NT2/D1 (cell line): ENCODE results near the gene GLS.

Experiments used
- DNase-seq: peaks from one replicate; pipeline ENCODE4 v3.0.0-alpha.2; 2011; ENCODE audit warnings: low read depth, low spot score
- H3K27me3 ChIP-seq: 2 replicates; pipeline ENCODE4 v1.6.0; 2011; ENCODE audit warnings: mild to moderate bottlenecking; ENCODE audit not compliant: insufficient read length, insufficient read depth
- H3K36me3 ChIP-seq: 2 replicates; pipeline ENCODE4 v1.6.1; 2011; ENCODE audit warnings: mild to moderate bottlenecking, low read length, mixed read lengths; ENCODE audit not compliant: insufficient read depth, insufficient read length
- H3K4me1 ChIP-seq: 2 replicates; pipeline ENCODE4 v1.5.1; 2011; ENCODE audit not compliant: insufficient read depth, insufficient read length
- H3K4me3 ChIP-seq: 2 replicates; pipeline ENCODE4 v1.5.1; 2011; ENCODE audit warnings: low read depth; ENCODE audit not compliant: insufficient read length
- H3K9ac ChIP-seq: 2 replicates; pipeline ENCODE4 v1.6.0; 2011; ENCODE audit warnings: low read depth; ENCODE audit not compliant: insufficient read length
- H3K9me3 ChIP-seq: 2 replicates; pipeline ENCODE4 v1.5.1; 2011; ENCODE audit warnings: mild to moderate bottlenecking, low read length; ENCODE audit not compliant: insufficient read depth
- SUZ12 ChIP-seq: IDR thresholded peaks from 2 replicates; pipeline ENCODE4 v1.6.1; 2011; ENCODE audit not compliant: insufficient read length, insufficient read depth; ENCODE audit errors: extremely low read depth
- YY1 ChIP-seq: IDR thresholded peaks from 2 replicates; pipeline ENCODE4 v1.6.1; 2011; ENCODE audit not compliant: insufficient read length, insufficient read depth
- ZNF274 ChIP-seq: IDR thresholded peaks from 2 replicates; pipeline ENCODE4 v1.6.1; 2011; ENCODE audit warnings: mild to moderate bottlenecking, low read depth, low read length

The GLS gene

GRCh38 chr2:190996947-190997346, 116.3 kb downstream of the GLS start:
- no peak overlapping the region for H3K4me3 ChIP-seq
- no peaks in the 10 kb centered on the region for H3K4me1 ChIP-seq
- no peaks in the 10 kb centered on the region for H3K27me3 ChIP-seq
- TF ChIP-seq YY1 (no peak), ZNF274 (no peak), SUZ12 (no peak)
- no peak overlapping the region for H3K9ac ChIP-seq
- H3K9me3 ChIP-seq, result no peaks in the 10 kb centered on the region
- H3K36me3 ChIP-seq, result peaks cover 80% of the 10 kb centered on the region
- DNase-seq, result no peak

DNA sequence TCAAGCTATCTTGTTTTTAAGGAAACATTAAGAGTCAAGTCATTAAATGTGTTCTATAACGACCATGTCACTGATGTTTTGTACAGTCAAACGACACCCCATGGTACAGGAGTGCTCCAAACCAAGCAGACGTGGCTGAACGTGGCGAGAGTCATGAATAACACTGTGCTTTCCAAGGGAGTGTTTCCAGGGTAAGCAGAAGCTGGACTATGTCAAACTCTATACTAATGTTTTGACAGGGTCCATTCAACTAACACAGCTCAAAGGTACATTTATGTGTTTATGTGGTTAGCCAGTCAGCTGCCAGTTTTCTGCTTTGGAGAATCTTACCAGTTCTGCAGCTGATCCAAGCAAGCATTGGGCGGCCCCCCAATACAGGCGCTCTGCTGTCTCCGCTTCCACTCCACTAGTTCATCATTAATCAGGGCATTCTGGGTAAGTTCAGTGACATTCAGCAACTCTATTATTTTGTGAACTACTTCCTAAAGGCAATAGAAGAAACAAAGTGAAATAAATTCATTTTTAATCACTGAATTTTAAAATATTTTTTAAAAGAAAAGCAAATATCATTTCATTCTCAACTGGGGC, 117.0 kb downstream of the GLS start:
- Histone ChIP-seq H3K27me3 (no peaks in the 10 kb centered on the region), H3K9me3 (no peaks in the 10 kb centered on the region), H3K36me3 (peaks cover 74% of the 10 kb centered on the region), H3K4me3 (no peak overlapping the region), H3K9ac (no peak overlapping the region), H3K4me1 (no peaks in the 10 kb centered on the region)
- no peak for TF ChIP-seq SUZ12
- TF ChIP-seq ZNF274, result no peak
- no peak for TF ChIP-seq YY1
- no peak for DNase-seq

GRCh38 chr2:190999058-190999457, 118.4 kb downstream of the GLS start:
- Histone ChIP-seq H3K36me3 (peaks cover 74% of the 10 kb centered on the region), H3K27me3 (no peaks in the 10 kb centered on the region), H3K9ac (no peak overlapping the region), H3K9me3 (no peaks in the 10 kb centered on the region), H3K4me3 (no peak overlapping the region), H3K4me1 (no peaks in the 10 kb centered on the region)
- DNase-seq, result no peak
- TF ChIP-seq ZNF274, result no peak

GRCh38 chr2:190999949-191000665, 119.5 kb downstream of the GLS start:
- no peaks in the 10 kb centered on the region for H3K27me3 ChIP-seq
- no peak overlapping the region for H3K4me3 ChIP-seq
- no peaks in the 10 kb centered on the region for H3K9me3 ChIP-seq
- no peak for TF ChIP-seq SUZ12
- no peak for TF ChIP-seq YY1
- TF ChIP-seq ZNF274, result no peak
- no peaks in the 10 kb centered on the region for H3K4me1 ChIP-seq
- H3K9ac ChIP-seq, result no peak overlapping the region
- no peak for DNase-seq
- H3K36me3 ChIP-seq, result peaks cover 76% of the 10 kb centered on the region

- no peaks in the 10 kb centered on the region for H3K9me3 ChIP-seq
- H3K4me3 ChIP-seq, result no peak overlapping the region
- TF ChIP-seq SUZ12 (no peak), YY1 (no peak), ZNF274 (no peak)
- no peaks in the 10 kb centered on the region for H3K27me3 ChIP-seq
- H3K36me3 ChIP-seq, result peaks cover 76% of the 10 kb centered on the region
- DNase-seq, result no peak
- no peaks in the 10 kb centered on the region for H3K4me1 ChIP-seq
- H3K9ac ChIP-seq, result no peak overlapping the region
These were observed 120.4 kb downstream of the GLS start for GRCh38 chr2:191001032-191001431.

DNA sequence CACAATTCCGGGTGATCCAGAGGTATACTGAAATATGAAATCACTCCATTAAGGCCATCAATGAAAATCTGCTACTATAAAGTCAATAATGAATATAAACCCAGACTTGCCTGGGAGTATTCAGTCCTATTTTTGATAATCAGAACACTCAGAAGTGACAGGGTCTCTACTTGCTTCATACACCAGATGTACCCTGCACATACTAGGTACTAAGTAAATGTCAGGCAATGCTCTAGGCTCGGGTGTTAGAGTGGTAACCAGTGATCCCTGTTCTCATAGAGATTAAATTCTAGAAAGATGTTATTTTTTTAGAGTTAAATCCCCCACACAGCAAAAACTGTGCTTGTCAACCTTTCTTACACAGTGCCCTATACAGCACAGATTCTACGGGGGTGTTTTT, 121.0 kb downstream of the GLS start:
- peaks cover 77% of the 10 kb centered on the region for H3K36me3 ChIP-seq
- H3K4me3 ChIP-seq, result no peak overlapping the region
- no peak overlapping the region for H3K9ac ChIP-seq
- H3K4me1 ChIP-seq, result no peaks in the 10 kb centered on the region
- H3K27me3 ChIP-seq, result no peaks in the 10 kb centered on the region
- H3K9me3 ChIP-seq, result no peaks in the 10 kb centered on the region
- DNase-seq, result no peak
- TF ChIP-seq YY1 (no peak), SUZ12 (no peak)

DNA sequence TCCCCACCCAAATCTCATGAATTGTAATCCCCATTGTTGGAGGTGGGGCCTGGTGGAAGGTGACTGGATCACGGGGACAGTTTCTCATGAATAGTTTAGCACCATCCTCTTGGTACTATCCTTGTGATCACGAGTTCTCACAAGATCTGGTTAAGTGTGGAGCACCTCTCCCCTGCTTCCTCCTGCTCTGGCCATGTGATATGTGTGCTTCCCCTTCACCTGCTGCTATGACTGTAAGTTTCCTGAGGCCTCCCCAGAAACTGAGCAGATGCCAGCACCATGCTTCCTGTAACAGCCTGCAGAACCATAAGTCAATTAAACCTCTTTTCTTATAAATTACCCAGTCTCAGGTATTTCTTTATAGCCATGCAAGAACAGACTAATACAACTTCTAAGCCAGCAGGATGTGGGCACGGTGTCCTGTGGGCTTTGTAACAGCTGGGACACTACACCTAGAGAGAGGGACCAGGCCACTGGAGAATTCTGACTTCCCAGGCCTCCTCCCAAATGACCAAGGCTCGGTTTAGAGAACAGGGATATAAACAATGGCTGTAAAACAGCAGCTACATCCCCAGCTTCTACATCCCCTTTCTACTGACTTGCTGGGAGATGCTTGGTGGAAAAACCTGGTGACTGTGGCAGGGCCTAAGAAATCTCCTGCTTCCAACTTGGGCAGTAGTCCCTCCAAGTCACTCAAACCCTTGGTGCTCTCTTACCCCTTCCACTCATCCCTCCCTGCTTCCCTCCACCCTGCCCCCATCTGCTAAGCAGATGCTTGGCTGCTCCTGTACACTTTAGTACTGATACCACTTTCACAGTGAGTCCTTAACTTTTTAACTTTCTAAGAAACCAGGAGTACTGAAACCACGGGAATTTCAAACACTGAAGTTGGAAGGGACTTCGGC, 123.0 kb downstream of the GLS start:
- Histone ChIP-seq H3K36me3 (peaks cover 82% of the 10 kb centered on the region), H3K9me3 (no peaks in the 10 kb centered on the region), H3K4me1 (no peaks in the 10 kb centered on the region), H3K9ac (no peak overlapping the region), H3K27me3 (no peaks in the 10 kb centered on the region), H3K4me3 (no peak overlapping the region)
- TF ChIP-seq SUZ12, result no peak
- no peak for TF ChIP-seq ZNF274
- TF ChIP-seq YY1, result no peak
- DNase-seq, result no peak
